GM21737 (cell line): ENCODE measurements around the gene CCNY.

Experiments
- ATAC-seq: cut with Tn5 transposase; IDR thresholded peaks from one replicate; pipeline ENCODE4 v1.9.1; 2021; ENCODE audit warnings: mild to moderate bottlenecking, moderate library complexity; ENCODE audit not compliant: unreplicated experiment

The CCNY gene

GRCh38 chr10:35467186-35467585 is 130.9 kb downstream of the CCNY start:
- no peak for ATAC-seq

- no peak for ATAC-seq
Observed at GRCh38 chr10:35470248-35470924, 134.1 kb downstream of the CCNY start.

- no peak for ATAC-seq
Observed at GRCh38 chr10:35470925-35471315, 134.6 kb downstream of the CCNY start.

- no peak for ATAC-seq
Observed at GRCh38 chr10:35471435-35471834, 135.1 kb downstream of the CCNY start.

GRCh38 chr10:35480142-35480541 is 143.8 kb downstream of the CCNY start:
- ATAC-seq = no peak

- ATAC-seq = no peak
Observed at GRCh38 chr10:35481413-35481812, 145.1 kb downstream of the CCNY start.

GRCh38 chr10:35486297-35486990 is 150.1 kb downstream of the CCNY start:
- ATAC-seq = no peak

- no peak for ATAC-seq
Observed at GRCh38 chr10:35487336-35488034, 151.2 kb downstream of the CCNY start.

GRCh38 chr10:35488228-35488627 is 151.9 kb downstream of the CCNY start:
- no peak for ATAC-seq

- ATAC-seq = no peak
Observed at GRCh38 chr10:35492386-35493195, 156.3 kb downstream of the CCNY start.

GRCh38 chr10:35493196-35494118 is 157.1 kb downstream of the CCNY start:
- ATAC-seq = no peak

GRCh38 chr10:35495521-35496119 is 159.3 kb downstream of the CCNY start:
- ATAC-seq = peak; percentile 54

GRCh38 chr10:35497909-35498308 is 161.6 kb downstream of the CCNY start:
- ATAC-seq = no peak

- peak; percentile 65 for ATAC-seq
Observed at GRCh38 chr10:35498693-35499092, 162.4 kb downstream of the CCNY start.

GRCh38 chr10:35501923-35502322 is 165.6 kb downstream of the CCNY start:
- no peak for ATAC-seq

- ATAC-seq = no peak
Observed at GRCh38 chr10:35502692-35503091, 166.4 kb downstream of the CCNY start.

- no peak for ATAC-seq
Observed at GRCh38 chr10:35503578-35503977, 167.3 kb downstream of the CCNY start.

- no peak for ATAC-seq
Observed at GRCh38 chr10:35504132-35504531, 167.8 kb downstream of the CCNY start.

- no peak for ATAC-seq
Observed at GRCh38 chr10:35505241-35505873, 169.0 kb downstream of the CCNY start.
